DMS153 (cell line): ENCODE results near the gene SSX4.
"Not testable (repeated sequence)": the region's sequence is repeated elsewhere in the genome, so short reads cannot be mapped to it uniquely, and the experiment has no call there.

Experiments used
- DNase-seq: peaks from one replicate; lab custom pipeline; 2025; lab: John Stamatoyannopoulos, UW

SSX4 gene, protein sequence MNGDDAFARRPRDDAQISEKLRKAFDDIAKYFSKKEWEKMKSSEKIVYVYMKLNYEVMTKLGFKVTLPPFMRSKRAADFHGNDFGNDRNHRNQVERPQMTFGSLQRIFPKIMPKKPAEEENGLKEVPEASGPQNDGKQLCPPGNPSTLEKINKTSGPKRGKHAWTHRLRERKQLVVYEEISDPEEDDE

DNA sequence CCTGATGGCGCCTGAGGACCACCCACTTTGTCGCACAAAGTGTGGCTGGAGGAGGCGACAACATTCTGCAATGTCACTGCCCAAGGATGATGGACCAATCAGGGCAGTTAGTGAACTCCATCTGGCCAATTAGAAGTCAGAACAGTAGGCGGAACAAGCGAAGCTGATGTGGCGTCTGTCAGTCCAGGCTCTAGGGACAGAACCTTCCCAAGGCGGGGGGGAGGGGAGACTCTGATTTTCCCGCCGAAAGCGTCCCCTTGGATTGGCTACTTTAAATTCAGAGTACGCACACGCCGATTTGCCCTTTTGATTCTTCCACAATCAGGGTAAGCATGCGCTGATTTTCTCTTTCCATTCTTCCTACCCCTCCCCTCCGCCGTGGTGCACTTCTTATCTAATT is at the start of gene SSX4:
TSS of gene SSX4 (plus strand) at position 301 of the 400 bp plus-strand sequence. CDS start 515 bp downstream, outside the sequence.
- DNase-seq, result not testable (repeated sequence)

GRCh38 chrX:48346059-48346458 is 37.3 kb upstream of the SSX4 start:
- not testable (repeated sequence) for DNase-seq

- DNase-seq, result not testable (repeated sequence)
Observed at GRCh38 chrX:48356315-48357094, 26.8 kb upstream of the SSX4 start, which contains the start of gene SSX3. TSS of gene SSX3 (minus strand) at chrX:48356703. CDS start at chrX:48355249, 1,454 bp downstream.

DNA sequence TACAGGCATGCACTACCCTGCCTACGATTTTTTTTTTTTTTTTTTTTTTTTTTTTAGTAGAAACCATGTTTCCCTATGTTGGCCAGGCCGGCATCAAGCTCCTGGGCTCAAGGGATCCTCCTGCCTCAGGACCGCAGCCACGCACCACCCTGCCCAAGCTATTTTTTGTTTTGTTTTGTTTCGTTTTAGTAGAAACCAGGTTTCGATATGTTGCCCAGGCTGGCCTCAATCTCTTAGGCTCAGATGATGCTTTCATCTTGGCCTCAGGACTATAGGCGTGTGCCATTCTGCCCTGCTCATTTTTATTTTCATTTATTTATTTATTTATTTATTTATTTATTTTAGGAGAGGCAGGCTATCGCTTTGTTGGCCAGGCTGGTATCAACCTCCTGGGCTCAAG is 25.7 kb upstream of the SSX4 start:
- DNase-seq, result no peak

DNA sequence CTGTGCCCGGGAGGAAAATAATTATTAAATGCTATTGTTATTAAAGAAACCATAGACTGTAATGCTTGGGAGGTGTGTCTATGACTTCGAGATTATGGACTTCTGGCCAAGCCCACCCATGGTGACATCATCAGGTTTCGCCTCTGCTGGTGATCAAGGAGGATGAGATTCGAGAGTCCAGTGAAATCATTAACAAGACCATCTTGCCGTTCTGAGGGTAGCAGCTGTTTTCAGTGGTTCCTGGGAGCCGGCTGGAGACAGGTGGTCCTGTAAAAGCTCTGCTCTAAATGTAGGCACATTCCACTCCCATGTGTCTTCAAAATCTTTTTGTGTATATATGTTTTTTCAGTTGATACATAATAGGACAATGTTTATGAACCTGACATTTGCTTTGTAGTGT is 24.1 kb upstream of the SSX4 start:
- DNase-seq, result not testable (repeated sequence)

GRCh38 chrX:48367717-48368408 is 15.5 kb upstream of the SSX4 start:
- DNase-seq, result not testable (repeated sequence)

- not testable (repeated sequence) for DNase-seq
Observed at GRCh38 chrX:48370408-48370807, 12.9 kb upstream of the SSX4 start.

GRCh38 chrX:48396931-48397330 is 13.6 kb downstream of the SSX4 start:
- DNase-seq, result not testable (repeated sequence)

GRCh38 chrX:48397825-48398224 is 14.5 kb downstream of the SSX4 start:
- DNase-seq, result not testable (repeated sequence)

DNA sequence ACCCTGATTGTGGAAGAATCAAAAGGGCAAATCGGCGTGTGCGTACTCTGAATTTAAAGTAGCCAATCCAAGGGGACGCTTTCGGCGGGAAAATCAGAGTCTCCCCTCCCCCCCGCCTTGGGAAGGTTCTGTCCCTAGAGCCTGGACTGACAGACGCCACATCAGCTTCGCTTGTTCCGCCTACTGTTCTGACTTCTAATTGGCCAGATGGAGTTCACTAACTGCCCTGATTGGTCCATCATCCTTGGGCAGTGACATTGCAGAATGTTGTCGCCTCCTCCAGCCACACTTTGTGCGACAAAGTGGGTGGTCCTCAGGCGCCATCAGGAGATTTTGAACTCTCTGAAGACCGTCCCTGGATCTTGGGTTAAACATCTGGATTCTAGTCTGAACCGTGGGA is 28.5 kb downstream of the SSX4 start, which contains the start of gene SSX4B:
TSS of gene SSX4B (minus strand) at position 101 of the 400 bp plus-strand sequence. CDS start 588 bp downstream, outside the sequence.
- not testable (repeated sequence) for DNase-seq

- not testable (repeated sequence) for DNase-seq
Observed at GRCh38 chrX:48427027-48427716, 43.8 kb downstream of the SSX4 start.

GRCh38 chrX:48429606-48430005 is 46.3 kb downstream of the SSX4 start:
- not testable (repeated sequence) for DNase-seq

DNA sequence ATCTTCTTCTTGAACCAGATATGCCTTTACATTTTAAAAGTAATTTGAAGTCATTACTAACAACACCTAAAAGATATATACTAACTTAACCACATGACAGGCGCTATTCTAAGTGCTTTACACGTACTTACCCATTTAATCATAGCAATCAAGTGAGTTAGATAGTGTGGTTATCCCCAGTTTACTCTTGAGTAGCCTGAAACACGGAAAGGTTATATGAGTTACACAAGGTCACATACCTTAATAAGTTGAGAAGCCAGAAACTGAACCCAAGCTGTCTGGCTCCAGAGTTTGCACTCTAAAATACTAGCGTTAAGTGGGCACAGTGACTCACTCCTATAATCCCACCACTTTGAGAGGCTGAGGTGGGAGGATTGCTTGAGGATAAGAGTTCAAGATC is 46.8 kb downstream of the SSX4 start:
- not testable (repeated sequence) for DNase-seq

DNA sequence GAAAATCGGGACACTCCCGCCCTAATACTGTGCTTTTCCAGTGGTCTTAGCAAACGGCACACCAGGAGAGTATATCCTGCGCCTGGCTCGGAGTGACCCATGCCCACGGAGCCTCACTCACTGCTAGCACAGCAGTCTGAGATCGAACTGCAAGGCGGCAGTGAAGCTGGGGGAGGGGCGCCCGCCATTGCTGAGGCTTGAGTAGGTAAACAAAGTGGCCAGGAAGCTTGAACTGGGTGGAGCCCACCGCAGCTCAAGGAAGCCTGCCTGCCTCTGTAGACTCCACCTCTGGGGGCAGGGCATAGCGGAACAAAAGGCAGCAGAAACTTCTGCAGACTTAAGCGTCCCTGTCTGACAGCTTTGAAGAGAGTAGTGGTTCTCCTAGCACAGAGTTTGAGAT is 50.4 kb downstream of the SSX4 start:
- not testable (repeated sequence) for DNase-seq
